DMS114 treated with DMSO at 0.1 percent for 48 hours (cell line): ENCODE measurements around the gene SPRR2D.
"Not testable (repeated sequence)": the region's sequence is repeated elsewhere in the genome, so short reads cannot be mapped to it uniquely, and the experiment has no call there.

Experiments
- DNase-seq: peaks from one replicate; lab custom pipeline; 2025; ENCODE audit not compliant: unreplicated experiment; lab: John Stamatoyannopoulos, UW

The SPRR2D gene

GRCh38 chr1:153021829-153022228 lies 19.1 kb downstream of the SPRR2D start:
- not testable (repeated sequence) for DNase-seq

GRCh38 chr1:153011235-153011758 lies 29.6 kb downstream of the SPRR2D start:
- DNase-seq: not testable (repeated sequence)

GRCh38 chr1:153001382-153001781 lies 39.5 kb downstream of the SPRR2D start, which contains the start of gene SPRR3:
Gene SPRR3 (plus strand): TSS chr1:153001749. CDS start chr1:153003021, 1,272 bp downstream.
- no peak for DNase-seq

GRCh38 chr1:153000294-153000693 lies 40.6 kb downstream of the SPRR2D start:
- DNase-seq: no peak

- no peak for DNase-seq
Measured at GRCh38 chr1:152999818-153000217, 41.1 kb downstream of the SPRR2D start.

GRCh38 chr1:152998476-152998875 lies 42.4 kb downstream of the SPRR2D start:
- DNase-seq: no peak

- no peak for DNase-seq
Measured at GRCh38 chr1:152997901-152998300, 43.0 kb downstream of the SPRR2D start.

GRCh38 chr1:152996633-152997400 lies 44.1 kb downstream of the SPRR2D start:
- DNase-seq: no peak

- no peak for DNase-seq
Measured at GRCh38 chr1:152995842-152996241, 45.1 kb downstream of the SPRR2D start.

- DNase-seq: no peak
Measured at GRCh38 chr1:152993186-152993585, 47.7 kb downstream of the SPRR2D start.
